ENCODE results near the gene FHIT.

Gene FHIT

DNA sequence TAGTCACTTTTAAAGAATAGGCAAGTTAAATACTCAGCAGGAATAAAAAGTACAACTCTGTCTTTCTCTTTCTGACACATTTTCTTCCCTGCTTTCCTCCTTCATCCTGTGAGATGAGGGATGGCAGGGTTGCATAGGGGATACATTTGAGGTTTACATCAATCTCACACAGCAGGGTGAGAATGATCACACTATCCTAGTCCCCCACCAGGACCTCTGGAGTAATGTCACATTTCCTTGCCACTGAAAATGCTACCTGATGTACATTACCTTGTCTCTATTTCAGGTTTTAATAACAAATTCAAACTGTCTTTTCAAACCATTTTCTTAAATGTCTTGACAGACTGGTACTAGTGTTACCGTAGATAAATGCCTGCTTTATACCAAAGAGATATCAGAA is 816.9 kb downstream of the FHIT start:
- no peak for DNase-seq (ENCODE audit: low read depth in 1 of 2, low spot score in 1 of 2)

DNA sequence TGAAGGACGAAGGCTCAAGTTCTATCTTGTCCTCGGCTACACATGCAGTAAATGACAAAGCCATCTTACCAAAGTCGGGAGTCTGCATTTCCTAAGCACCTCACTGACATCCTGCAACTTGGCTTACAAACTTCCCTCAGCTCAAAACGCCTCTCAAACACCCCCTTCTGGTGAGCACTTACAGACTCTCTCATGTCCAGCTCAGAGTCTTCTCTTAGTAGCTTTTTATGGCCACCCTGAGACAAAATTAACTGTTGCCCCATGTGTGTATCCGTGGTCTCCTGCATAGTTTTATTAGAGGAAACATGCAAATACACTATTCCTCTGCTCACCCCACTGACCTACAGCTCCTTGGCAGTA is 819.7 kb downstream of the FHIT start:
- no peak for DNase-seq (ENCODE audit: low read depth in 1 of 2, low spot score in 1 of 2)

DNA sequence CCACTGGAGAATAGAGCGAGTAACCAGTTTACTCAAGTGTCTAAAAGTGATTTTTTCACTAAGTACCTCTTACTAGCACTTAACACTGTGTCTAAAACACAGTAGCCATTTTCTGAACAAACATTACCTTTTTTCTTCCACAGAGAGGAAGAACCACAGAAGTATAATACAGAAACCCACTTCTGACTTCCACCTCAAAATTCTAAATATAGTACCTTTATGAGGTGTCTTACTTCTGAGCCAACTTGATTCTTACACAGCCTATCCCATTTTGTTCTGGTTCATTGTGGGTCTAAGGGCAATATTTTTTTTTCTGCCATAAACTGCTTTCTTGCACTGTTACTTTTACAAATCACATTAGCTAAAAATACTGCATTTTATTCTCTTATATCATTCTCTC is 821.0 kb downstream of the FHIT start:
- DNase-seq (ENCODE audit: low read depth in 1 of 2, low spot score in 1 of 2) = no peak

DNA sequence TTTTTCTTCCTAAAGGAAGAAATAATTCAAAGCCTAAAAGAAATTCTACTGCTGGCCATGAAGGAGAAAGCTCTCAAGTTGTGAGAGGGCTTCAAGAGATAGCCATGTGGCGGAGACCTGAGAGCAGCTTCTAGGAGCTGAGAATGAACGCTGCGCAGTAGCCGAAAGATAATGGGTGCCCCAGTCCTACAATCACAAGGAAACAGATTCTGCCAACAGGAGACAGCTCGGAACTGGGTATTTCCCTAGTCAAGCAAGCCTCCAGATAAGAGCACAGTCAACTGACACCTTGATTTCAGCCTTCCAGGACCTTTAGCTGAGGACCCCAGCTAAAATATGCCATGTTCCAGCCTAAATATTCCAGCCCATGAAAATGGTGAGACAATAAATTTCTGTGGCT is 824.1 kb downstream of the FHIT start:
- DNase-seq (ENCODE audit: low read depth in 1 of 2, low spot score in 1 of 2) = no peak

DNA sequence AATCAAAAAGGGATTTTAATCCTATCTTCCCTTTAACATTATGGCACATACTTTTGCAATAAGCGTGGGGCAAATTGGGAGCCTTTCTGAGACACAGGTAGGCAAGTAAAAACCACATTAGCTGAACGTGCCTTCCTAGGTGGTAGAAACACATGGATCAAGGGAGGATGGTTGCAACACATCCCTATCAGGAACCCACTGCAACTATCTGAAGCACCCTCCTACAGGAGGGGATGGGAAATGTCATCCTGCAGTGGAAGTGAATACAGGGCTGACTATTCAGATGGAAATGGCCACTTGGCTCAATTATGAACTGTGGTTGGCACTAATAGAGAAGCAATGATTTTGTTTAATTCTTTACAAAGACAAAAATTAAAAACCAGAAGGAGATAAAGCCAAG is 826.3 kb downstream of the FHIT start:
- no peak for DNase-seq (ENCODE audit: low read depth in 1 of 2, low spot score in 1 of 2)

- no peak for DNase-seq (ENCODE audit: low read depth in 1 of 2, low spot score in 1 of 2)
Measured at GRCh38 chr3:60424034-60424433, 827.2 kb downstream of the FHIT start.

GRCh38 chr3:60423556-60423955 is 827.7 kb downstream of the FHIT start:
- DNase-seq (ENCODE audit: low read depth in 1 of 2, low spot score in 1 of 2) = no peak

DNA sequence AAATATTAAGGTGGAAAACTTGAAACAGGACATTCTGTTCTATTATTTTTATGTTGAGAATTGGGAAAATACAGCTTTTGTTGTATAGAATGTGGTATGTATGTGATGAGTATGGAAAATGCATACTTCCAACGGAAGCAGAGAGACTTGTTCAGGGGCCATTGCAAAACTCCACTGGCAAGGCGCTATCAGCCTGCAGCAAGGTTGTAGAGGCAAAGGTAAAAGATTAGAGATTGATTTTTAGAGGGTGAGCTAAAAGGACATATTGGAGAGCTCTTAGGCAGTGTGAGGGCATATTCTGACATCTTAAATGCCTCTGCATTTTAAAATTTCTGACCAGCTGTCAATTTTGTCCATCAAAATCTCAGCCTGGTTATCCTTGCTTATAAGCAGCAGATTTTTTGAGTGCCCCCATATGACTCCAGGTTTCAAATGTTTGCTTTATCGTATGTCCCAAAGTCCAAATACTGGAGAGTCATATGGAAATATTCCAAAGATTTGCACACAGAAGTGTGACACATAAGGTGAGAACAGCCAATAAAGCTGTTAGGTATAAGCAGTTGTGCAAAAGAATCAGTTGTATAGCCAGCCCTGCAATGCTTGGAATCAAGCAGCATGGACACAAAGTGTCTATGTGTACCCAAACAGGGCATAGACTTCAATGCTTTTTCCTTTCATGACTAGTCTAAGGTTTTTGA is 829.4 kb downstream of the FHIT start:
- DNase-seq (ENCODE audit: low read depth in 1 of 2, low spot score in 1 of 2) = no peak

DNA sequence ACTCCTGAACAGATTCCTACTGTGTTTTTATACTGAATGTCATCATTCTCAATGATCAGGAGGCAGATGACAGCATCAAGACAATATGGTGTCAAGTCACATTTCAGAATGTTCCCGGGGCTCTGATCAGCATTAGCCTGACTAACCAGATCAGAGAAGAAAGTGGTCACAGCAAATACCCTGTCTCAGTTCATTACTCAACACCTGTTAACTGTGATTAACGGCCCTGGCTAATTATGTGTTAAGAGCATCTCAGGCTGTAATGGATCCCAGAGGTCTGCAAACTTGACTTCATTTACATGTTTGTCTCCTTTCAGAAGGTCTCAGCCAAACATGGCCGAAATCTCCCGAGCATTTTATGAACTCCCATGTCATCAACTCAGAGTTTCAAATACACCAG is 833.7 kb downstream of the FHIT start:
- DNase-seq (ENCODE audit: low read depth in 1 of 2, low spot score in 1 of 2) = no peak

DNA sequence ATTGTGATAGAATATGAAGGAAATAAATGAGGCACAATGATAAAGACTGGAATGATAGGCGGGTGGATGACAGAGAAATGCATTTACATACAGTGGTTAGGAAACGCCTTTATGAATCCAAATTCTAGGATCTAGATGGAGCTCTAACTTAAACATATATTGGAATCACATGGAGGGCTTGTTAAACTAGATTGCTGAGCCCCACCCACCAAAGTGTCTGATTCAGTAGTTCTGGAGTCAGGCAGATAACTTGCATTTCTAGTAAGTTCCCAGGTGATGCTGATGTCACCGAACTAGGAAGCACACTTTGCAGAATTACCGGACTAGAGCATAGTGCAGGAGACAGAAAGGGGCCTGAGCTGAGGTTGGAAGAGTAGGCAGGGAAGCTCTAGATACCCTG is 837.2 kb downstream of the FHIT start:
- DNase-seq (ENCODE audit: low read depth in 1 of 2, low spot score in 1 of 2) = no peak

- DNase-seq (ENCODE audit: low read depth in 1 of 2, low spot score in 1 of 2) = no peak
Measured at GRCh38 chr3:60413551-60413950, 837.7 kb downstream of the FHIT start.

- DNase-seq (ENCODE audit: low read depth in 1 of 2, low spot score in 1 of 2) = no peak
Measured at GRCh38 chr3:60403866-60404265, 847.4 kb downstream of the FHIT start.

GRCh38 chr3:60402931-60403330 is 848.3 kb downstream of the FHIT start:
- no peak for DNase-seq (ENCODE audit: low read depth in 1 of 2, low spot score in 1 of 2)

- no peak for DNase-seq (ENCODE audit: low read depth in 1 of 2, low spot score in 1 of 2)
Measured at GRCh38 chr3:60399861-60400845, 851.1 kb downstream of the FHIT start.

GRCh38 chr3:60399292-60399691 is 852.0 kb downstream of the FHIT start:
- no peak for DNase-seq (ENCODE audit: low read depth in 1 of 2, low spot score in 1 of 2)

DNA sequence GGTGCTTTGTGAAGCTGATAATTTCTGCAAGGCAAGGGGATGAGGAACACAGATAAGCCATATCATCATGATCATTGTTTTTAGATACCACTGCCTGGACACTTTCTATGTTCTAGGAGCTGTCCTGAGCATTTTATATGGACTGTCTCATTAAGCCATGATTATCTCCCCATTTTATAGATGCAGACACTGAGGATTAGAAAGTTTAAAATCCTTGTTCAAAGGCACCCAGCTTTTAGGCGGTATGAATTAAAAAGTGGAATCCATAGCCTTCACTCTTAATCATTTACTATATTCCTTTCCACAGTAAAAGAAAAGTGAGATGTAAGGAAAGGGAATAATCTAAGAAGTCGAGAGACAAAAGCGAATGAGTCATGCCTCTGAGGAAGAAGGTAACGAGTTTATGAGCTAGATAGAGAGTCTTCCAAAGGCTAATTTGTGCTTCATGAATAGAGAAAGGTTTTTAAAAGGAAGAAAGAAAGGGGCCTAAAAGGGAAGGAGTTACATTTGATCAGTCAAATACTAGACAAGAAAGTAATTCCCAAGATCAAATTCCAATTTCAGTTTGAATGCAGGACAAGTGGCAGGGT is 856.0 kb downstream of the FHIT start:
- no peak for DNase-seq (ENCODE audit: low read depth in 1 of 2, low spot score in 1 of 2)

GRCh38 chr3:60393946-60394345 is 857.3 kb downstream of the FHIT start:
- no peak for DNase-seq (ENCODE audit: low read depth in 1 of 2, low spot score in 1 of 2)

DNA sequence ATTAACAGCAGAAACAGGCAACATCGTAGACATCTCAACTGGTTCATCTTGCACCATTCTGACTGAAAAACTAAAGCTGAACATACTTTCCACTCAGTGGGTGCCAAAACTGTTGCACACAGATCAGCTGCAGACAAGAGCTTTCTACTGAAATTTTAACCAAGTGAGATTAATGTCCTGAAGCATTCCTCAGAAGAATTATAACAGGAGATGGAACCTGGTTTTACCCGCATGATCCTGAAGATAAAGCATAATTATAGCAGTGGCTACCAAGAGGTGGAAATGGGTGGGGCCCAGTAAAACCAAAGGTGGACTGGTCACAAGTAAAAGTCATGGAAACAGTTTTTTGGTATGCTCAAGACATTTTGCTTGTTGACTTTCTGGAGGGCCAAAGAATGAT is 858.8 kb downstream of the FHIT start:
- DNase-seq (ENCODE audit: low read depth in 1 of 2, low spot score in 1 of 2) = no peak

DNA sequence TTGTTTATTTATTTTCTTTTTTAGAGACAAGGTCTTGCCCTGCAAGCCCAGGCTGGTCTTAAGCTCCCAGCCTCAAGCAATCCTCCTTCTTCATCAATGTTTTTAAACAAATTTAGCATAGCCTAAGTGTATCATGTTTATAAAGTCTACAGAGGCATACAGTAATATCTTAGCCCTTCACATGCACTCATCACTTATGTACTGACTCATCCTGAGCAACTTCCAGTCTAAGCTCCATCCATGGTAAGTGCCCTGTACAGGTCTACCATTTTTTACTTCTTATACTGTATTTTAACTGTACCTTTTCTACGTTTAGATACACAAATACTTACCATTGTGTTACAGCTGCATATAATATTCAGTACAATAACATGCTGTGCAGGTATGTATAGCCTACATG is 860.0 kb downstream of the FHIT start:
- no peak for DNase-seq (ENCODE audit: low read depth in 1 of 2, low spot score in 1 of 2)

DNA sequence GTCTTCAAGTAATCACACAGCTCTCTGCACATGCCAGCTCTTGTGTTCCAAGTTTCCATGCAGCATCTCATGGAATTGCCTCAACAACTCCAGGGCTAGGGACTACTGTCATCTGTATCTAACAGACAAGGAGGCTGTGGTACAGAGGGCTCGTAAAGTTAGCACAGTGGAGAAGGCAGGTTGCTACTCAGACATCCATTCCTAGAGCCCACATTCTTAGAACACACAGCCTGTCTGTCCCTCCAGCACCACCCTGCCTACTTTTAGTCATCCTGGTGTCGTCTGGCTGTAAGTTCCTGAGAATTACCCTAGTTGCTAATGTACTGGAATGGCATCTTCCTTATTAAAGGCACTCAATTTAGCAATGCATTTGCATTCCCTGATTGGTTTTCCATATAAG is 862.5 kb downstream of the FHIT start:
- no peak for DNase-seq (ENCODE audit: low read depth in 1 of 2, low spot score in 1 of 2)

GRCh38 chr3:60386306-60386705 is 864.9 kb downstream of the FHIT start:
- no peak for DNase-seq (ENCODE audit: low read depth in 1 of 2, low spot score in 1 of 2)

DNA sequence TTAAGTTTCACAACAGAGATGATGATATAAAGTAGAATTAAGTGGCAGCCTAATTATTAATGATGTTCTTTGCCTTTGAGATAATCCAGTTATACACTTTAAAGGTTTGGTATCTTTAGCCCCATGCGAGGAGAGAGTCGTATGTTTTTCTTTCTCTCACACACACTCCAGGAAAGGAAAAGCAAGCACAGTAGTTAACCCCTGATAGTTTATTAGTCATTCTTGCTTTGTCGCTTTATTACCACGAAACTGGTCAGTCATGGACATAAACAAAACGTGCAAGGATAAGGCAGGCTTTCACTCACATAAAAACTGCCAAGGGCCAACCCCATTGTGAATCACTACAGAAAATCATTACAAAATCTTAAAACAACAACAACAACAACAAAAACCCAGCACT is 866.9 kb downstream of the FHIT start:
- no peak for DNase-seq (ENCODE audit: low read depth in 1 of 2, low spot score in 1 of 2)

Measured in stimulated activated CD4-positive, alpha-beta T cell treated with anti-CD3 and anti-CD28 coated beads, Interleukin-15, amount 100 ng/mL, for 1 hour (primary cell).